Mesothelial cell of epicardium (in vitro differentiated cells): ENCODE results near the gene PID1. TPM values are rescaled to one million over a fixed set of nuclear protein-coding genes. Genes with fewer than 3 reads are reported as not detected.

ENCODE experiments used
- DNase-seq, 2 experiments: peaks; one replicate each; pipeline ENCODE4 v3.0.0; 2021; ENCODE audit warnings: low spot score in 2 of 2; ENCODE audit not compliant: unreplicated experiment in 2 of 2
- H3K27ac Mint-ChIP-seq: 2 replicates; pipeline ENCODE4 v1.8.0; 2021; ENCODE audit warnings: mixed read lengths
- H3K27me3 Mint-ChIP-seq: 2 replicates; pipeline ENCODE4 v1.8.0; 2021; ENCODE audit warnings: low read depth, mixed read lengths
- H3K36me3 Mint-ChIP-seq: 2 replicates; pipeline ENCODE4 v1.8.0; 2021; ENCODE audit warnings: mixed read lengths
- H3K4me1 Mint-ChIP-seq: 2 replicates; pipeline ENCODE4 v1.8.0; 2021; ENCODE audit warnings: mixed read lengths
- H3K4me3 Mint-ChIP-seq: 2 replicates; pipeline ENCODE4 v1.8.0; 2021; ENCODE audit warnings: mild to moderate bottlenecking, moderate library complexity, mixed read lengths
- H3K9me3 Mint-ChIP-seq: 2 replicates; pipeline ENCODE4 v1.8.0; 2021; ENCODE audit warnings: mixed read lengths
- CTCF ChIP-seq: fragments of 200-600 bp; sonication (generic); IDR thresholded peaks from one replicate; pipeline ENCODE4 v1.5.0; 2021; ENCODE audit warnings: antibody characterized with exemption; ENCODE audit not compliant: unreplicated experiment
- total RNA-seq: library from RNA; stranded (reverse); gene quantifications from 3 replicates; pipeline ENCODE4 v1.2.1, GENCODE V29; 2021

PID1 gene
- total RNA-seq, 1 donor from 2014 or later: 2.0 TPM

- no peak for DNase-seq
- TF ChIP-seq CTCF: no peak
- H3K36me3 Mint-ChIP-seq: peaks cover 3% of the 10 kb centered on the region
- H3K27ac Mint-ChIP-seq: peak overlapping the region; percentile 18
- H3K9me3 Mint-ChIP-seq: peaks cover 6% of the 10 kb centered on the region
- peaks cover 4% of the 10 kb centered on the region for H3K27me3 Mint-ChIP-seq
- H3K4me3 Mint-ChIP-seq: peak overlapping the region; percentile 16
- H3K4me1 Mint-ChIP-seq: peaks cover 31% of the 10 kb centered on the region
These were observed 141.2 kb downstream of the PID1 start for GRCh38 chr2:229129738-229130371.

GRCh38 chr2:229127471-229127870 lies 143.6 kb downstream of the PID1 start:
- Mint-ChIP-seq H3K4me3 (no peak overlapping the region), H3K27ac (no peak overlapping the region)

GRCh38 chr2:229126066-229126465 lies 145.0 kb downstream of the PID1 start:
- peaks cover 3% of the 10 kb centered on the region for H3K36me3 Mint-ChIP-seq
- H3K4me3 Mint-ChIP-seq: no peak overlapping the region
- no peak for DNase-seq
- peaks cover 21% of the 10 kb centered on the region for H3K9me3 Mint-ChIP-seq
- TF ChIP-seq CTCF: no peak
- H3K4me1 Mint-ChIP-seq: peaks cover 17% of the 10 kb centered on the region
- peaks cover 2% of the 10 kb centered on the region for H3K27me3 Mint-ChIP-seq
- no peak overlapping the region for H3K27ac Mint-ChIP-seq

More at GRCh38 chr2:229127471-229127870, 143.6 kb downstream of the PID1 start:
- TF ChIP-seq CTCF: no peak
- H3K36me3 Mint-ChIP-seq: peaks cover 3% of the 10 kb centered on the region
- no peak for DNase-seq
- H3K4me1 Mint-ChIP-seq: peaks cover 26% of the 10 kb centered on the region
- peaks cover 2% of the 10 kb centered on the region for H3K27me3 Mint-ChIP-seq
- H3K9me3 Mint-ChIP-seq: peaks cover 21% of the 10 kb centered on the region

GRCh38 chr2:229124136-229124535 lies 147.0 kb downstream of the PID1 start:
- DNase-seq: no peak
- Mint-ChIP-seq H3K27ac (no peak overlapping the region), H3K27me3 (peaks cover 2% of the 10 kb centered on the region), H3K9me3 (peaks cover 21% of the 10 kb centered on the region), H3K36me3 (peaks cover 3% of the 10 kb centered on the region), H3K4me1 (peaks cover 2% of the 10 kb centered on the region), H3K4me3 (no peak overlapping the region)
- TF ChIP-seq CTCF: no peak

- no peak for TF ChIP-seq CTCF
- no peaks in the 10 kb centered on the region for H3K27me3 Mint-ChIP-seq
- no peak overlapping the region for H3K4me3 Mint-ChIP-seq
- peaks cover 2% of the 10 kb centered on the region for H3K4me1 Mint-ChIP-seq
- no peaks in the 10 kb centered on the region for H3K36me3 Mint-ChIP-seq
- DNase-seq: no peak
- no peak overlapping the region for H3K27ac Mint-ChIP-seq
- H3K9me3 Mint-ChIP-seq: peaks cover 9% of the 10 kb centered on the region
These were observed 152.2 kb downstream of the PID1 start for GRCh38 chr2:229118927-229119326.
